Esophagus squamous epithelium (tissue), 4 donors: ENCODE measurements around the gene L3MBTL3.

Experiments
- CTCF ChIP-seq, 6 experiments: fragments of 450-650 bp in 4 of 6; fragments of 200-600 bp in 2 of 6; sonication (generic) in 2 of 6; IDR thresholded peaks; one replicate each; pipeline ENCODE4 v1.5.1; 2016 to 2019; ENCODE audit warnings: antibody characterized with exemption in 6 of 6, mild to moderate bottlenecking in 4 of 6, moderate library complexity in 4 of 6
- POLR2A ChIP-seq, 4 donors: fragments of 450-650 bp; IDR thresholded peaks; one replicate each; pipeline ENCODE4 v1.6.1; 2017; ENCODE audit warnings: antibody characterized with exemption in 4 of 4, mild to moderate bottlenecking in 4 of 4, moderate library complexity in 3 of 4

- TF ChIP-seq CTCF (IDR thresholded peaks at IDR 0.05) = no peak
- TF ChIP-seq POLR2A (IDR thresholded peaks at IDR 0.05) = no peak
Observed at GRCh38 chr6:130050230-130050629, 31.8 kb downstream of the L3MBTL3 start.
